Stimulated activated CD4-positive, alpha-beta T cell treated with anti-CD3 and anti-CD28 coated beads, Interleukin-4, amount 100 ng/mL, for 48 hours (primary cell): ENCODE results near the gene SLC5A12.

Experiments
- DNase-seq, 2 donors: peaks; one replicate each; pipeline ENCODE4 v3.0.0-alpha.2; 2020; ENCODE audit warnings: low read depth in 2 of 2

The SLC5A12 gene, protein sequence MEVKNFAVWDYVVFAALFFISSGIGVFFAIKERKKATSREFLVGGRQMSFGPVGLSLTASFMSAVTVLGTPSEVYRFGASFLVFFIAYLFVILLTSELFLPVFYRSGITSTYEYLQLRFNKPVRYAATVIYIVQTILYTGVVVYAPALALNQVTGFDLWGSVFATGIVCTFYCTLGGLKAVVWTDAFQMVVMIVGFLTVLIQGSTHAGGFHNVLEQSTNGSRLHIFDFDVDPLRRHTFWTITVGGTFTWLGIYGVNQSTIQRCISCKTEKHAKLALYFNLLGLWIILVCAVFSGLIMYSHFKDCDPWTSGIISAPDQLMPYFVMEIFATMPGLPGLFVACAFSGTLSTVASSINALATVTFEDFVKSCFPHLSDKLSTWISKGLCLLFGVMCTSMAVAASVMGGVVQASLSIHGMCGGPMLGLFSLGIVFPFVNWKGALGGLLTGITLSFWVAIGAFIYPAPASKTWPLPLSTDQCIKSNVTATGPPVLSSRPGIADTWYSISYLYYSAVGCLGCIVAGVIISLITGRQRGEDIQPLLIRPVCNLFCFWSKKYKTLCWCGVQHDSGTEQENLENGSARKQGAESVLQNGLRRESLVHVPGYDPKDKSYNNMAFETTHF

DNA sequence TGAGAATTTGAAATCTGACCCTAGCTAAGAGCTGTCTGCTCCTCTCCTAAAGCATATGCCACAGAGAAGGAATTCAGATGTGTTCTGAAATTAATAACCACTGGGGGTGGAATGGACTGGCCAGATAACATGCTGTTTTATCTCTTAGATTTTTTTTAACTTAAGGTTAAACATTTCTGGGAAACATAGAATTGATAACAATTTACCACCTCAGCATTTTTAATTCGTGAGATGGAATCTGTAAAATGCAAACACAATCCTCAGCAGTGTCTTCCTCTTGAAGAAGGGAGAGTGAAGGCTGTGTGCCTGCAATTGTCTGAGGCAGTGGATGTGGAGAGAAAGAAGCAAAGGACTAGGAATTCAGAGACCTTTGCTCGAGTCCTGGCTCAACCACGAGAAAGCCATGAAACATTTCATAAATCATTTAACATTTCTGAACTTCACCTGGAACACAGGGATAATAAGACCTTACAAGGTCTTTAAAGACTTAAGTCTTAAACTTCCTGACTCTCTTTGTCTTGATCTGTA is at the start of gene SLC5A12:
SLC5A12 (minus strand) TSS at position 113 of the 528 bp plus-strand sequence. CDS start 346 bp downstream, outside the sequence.
- no peak for DNase-seq

DNA sequence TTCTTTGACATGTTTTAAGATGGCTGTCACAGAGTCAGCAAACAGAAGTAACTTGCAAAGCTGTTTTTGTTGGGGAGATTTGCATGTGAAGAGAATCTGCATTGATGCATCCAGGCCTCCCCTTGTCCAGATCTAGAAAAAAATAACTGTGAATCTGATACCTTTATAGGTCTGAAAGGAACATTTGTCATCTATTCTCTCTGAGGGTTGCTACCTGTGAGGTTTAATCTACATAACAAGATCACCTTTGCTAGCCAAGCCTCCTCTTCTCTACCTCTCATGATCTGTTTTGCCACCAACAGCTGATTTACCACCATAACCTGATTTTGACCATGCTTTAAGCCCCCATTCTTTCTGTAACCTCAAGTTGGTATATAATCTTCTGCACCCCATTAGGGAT is 47.2 kb upstream of the SLC5A12 start:
- DNase-seq = no peak

DNA sequence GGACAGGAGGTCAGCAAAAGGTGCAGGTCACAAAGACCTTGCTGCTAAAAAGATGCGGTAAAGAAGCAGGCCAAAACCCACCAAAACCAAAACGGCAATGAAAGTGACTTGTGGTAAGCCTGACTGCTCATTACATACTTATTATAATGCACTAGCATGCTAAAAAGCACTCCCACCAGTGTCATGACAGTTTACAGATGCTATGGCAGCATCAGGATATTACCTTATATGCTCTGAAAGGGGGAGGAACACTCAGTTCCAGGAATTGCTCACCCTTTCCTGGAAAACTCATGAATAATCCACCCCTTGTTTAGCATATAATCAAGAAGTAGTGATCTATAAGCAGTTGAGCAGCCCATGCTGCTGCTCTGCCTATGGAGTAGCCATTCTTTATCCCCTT is 45.2 kb upstream of the SLC5A12 start:
- DNase-seq = no peak

DNA sequence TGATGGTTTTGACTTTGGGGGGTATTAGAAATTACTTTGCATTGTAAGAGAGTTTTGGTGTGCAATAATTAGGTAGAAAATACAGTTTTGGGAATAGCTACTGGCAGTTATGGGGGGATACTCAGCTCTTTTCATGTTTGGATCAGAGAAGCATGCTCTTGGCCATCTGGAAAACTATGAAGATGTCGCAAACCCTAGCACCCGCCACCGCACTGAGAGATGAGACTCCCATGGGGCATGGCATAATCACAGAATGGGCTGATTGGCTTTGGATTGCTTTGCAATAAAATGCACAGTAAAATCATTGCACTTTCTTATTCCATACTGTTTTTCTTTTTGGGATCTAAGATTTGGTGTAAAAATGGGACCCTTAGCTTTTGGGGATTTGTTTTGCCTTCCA is 43.5 kb upstream of the SLC5A12 start:
- DNase-seq = no peak

DNA sequence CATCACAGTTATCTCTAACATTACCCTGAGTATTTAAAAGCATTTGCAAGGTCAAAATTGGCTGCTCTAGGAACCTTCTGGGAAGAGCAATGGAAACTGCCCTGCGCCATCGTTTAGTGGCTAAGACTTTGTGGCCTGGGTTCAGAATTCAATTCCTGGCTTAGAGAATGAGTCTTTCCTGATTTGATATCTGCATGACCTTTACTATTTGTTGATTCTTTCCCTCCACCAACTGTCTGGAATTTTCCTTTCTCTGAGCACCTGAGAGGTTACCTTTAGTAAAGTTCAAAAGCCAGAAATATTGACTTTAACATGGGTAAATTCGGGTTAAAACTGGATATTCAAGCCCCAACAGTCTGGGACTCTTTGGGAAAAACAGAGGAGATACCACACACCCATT is 43.0 kb upstream of the SLC5A12 start:
- no peak for DNase-seq

DNA sequence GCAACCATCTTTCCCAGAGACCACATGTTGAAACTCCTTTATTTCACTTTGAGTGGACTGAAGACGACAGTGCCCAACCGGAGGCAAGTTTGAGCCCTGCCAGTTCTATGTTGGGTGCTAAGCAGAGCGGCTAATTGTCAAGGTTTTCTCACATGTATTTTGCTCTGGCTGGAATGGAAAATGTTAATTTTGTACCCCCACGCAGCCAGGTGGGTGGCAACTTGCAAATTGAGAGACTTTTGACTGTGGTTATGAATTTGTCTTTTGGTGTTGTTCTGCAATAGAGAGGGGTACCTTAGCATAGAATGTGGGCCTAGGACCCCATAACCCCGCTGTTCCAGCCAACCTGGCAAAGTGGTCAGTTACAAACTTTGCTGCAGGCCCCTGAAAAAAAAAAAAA is 42.5 kb upstream of the SLC5A12 start:
- no peak for DNase-seq

DNA sequence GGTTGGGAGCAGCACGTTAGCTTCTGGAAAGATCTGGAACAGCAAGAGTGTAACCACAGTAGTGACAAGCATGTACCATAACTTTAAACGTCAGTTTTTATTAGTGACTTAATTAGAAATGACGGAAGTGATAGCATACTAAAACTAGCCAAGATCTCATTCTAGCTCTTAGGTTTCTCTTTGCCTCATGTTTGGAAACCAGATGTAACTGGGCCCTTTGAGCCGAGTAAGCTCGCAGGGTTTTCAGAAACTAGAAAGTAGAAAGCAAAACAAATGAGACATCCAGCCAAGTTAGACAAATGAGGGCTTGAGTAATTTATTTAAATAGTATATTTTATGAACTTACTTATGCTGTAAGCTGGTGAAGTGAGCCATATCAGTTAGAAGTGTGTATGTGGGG is 40.2 kb upstream of the SLC5A12 start:
- DNase-seq = no peak

DNA sequence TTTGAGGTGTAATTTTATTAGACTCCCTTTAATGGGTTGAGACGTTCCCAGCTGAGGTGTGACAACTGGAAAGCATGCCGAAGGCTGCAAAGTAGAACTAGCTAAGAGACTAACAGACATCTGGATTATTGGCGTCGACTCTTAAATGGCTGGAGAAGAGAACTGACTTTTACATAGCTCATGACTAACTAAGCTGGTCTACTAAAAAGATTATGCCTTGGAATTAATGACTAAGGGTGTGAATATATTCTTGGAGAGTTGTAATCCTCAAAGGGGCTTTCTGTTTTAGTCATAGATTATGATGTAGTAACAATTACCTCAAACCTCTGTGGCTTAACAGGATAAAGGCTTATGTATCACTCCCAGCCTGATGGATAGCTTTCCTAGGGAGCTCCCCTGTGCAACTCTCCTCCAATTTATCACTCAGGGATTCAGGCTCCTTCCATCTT is 39.5 kb upstream of the SLC5A12 start:
- DNase-seq = no peak

DNA sequence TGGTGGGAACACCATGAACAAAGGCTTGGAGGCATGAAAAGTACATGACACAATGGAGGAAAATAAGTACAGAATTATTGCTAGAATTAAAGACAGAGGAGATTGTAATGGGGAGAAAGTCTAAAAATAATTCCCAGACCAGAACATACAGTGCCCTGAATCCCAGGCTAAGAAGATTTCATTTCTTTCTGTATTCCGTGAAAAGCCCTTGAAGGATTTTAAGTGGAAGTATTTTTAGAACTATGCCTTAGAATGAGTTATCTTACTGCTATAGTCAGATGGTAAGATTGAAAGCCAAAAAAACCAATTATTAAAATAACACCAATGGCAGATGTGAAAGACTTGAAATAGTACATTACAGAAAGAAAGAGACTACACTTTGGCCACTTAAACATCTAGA is 36.1 kb upstream of the SLC5A12 start:
- DNase-seq = no peak

DNA sequence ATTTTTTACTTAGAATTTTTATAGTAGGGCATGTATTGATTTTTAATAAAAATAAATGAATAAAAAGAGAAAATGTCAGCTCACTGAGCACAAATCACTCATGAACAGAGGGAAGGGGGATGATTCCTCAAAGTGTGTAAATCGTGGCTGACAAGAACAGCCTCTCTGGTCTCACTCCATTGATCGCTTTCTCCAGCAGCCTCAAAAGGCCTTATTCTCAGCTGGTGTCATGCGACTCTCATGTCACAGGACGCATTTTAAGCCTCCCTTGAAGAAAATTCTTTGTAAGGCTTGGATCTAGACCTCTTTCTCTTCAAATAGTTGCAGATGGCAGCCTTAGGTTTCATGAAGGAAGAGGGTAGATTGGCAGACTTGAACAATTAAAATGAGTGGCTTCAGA is 33.9 kb upstream of the SLC5A12 start:
- DNase-seq = no peak

DNA sequence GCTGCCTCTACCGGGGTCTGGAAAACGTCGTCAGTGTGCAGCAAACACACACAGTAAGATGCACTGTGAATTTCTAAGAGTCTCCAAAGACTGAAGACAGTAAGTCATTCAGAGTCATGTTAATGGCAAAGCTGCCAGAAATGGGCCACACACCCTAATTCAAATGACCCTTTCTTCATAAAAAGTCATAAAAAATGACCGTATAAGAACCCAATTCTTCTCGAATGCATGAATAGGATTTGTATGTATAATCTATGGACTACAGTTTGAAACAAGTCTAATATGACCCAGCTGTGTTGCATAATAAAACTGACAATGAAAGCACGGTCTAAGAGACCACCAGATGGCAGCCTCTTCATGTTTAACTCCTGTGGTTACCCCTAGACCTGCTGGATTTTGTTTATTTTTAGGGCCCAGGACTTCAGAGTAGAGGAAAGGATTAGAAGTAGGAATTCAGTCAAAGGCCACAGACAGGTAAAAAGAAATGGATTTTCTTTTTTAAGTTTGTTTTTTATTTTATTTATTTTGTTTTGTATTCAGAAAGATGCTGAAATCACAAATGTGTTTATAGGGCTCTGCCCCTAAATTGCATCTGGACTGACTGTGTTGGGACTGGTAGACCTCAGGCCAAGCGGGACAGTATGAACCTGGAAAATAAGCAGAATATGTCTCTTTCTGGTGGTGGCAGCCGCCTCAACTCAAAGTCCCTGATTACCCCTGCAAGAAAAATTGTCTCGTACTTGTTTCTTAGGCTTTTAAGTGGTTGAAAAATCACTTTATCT is 32.1 kb upstream of the SLC5A12 start:
- no peak for DNase-seq

DNA sequence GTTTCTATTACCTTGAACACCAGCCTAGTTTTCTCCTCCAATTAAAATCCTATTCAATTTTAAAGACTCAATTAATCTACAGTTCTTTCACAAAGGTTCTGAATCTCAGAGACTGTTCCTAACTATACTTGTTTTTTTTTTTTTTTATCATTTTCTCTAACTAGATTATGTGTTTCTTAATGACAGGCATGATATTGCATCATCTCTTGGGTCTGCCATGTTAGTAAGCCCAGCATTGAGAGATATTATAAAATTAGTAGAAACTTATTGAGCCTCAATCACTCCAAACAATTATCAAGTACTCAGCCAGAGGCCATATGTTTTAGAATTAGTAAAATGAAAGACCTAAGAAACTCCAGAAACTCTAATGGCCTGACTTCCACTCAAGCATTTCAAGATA is 28.1 kb upstream of the SLC5A12 start:
- DNase-seq = no peak

DNA sequence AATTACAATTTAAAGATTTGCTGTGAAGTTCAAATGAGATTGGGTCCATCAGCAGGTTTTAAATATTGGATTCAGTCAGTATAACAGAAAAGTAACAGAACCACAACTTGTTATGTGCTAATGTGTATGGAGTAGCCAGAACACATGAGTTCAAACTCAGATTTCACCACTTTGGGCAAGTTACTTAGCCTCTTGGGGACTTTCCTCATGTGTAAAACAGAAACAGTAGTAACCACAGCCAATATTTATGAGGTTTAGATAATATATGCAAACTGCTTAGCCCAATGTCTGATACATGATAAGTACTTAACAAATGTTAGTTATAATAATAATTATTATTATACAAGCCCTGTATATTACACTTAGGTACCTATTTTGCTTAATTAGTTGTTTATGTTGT is 21.8 kb upstream of the SLC5A12 start:
- no peak for DNase-seq

DNA sequence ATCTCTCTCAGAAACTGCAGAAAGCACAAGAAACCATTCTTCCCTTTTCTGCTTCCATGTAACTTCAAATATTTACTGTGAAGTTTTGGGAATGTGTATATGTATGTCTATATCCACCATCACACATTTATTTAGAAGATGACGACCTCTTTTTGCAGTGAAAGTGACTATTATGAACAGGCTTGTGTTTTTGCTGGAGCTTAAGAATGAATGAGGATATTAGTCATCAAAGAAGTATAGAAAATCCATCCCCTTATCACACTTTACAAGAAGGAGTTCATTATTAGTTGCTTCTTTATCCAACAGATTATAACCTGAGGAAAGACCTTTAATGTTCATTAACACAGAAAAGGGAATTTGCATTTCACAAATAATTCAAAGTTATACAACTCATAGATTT is 21.1 kb upstream of the SLC5A12 start:
- DNase-seq = no peak

DNA sequence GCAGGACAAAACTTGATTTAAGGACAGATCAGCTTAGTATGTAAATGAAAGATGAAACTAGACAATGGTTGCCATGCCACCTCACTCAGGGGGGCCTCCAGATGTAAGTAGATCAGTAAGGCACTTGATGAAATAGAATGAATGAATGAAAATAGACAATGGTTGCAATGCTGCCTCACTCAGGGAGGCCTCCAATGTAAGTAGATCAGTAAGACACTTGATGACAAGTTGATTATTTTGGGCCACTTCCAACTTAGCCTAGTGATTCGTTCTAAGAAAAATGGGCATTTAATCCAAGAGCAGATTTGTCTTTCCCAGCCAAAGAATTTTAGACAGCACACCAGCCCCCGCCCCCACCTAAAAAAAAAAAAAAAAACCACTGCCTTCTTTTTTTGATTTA is 19.2 kb upstream of the SLC5A12 start:
- no peak for DNase-seq

DNA sequence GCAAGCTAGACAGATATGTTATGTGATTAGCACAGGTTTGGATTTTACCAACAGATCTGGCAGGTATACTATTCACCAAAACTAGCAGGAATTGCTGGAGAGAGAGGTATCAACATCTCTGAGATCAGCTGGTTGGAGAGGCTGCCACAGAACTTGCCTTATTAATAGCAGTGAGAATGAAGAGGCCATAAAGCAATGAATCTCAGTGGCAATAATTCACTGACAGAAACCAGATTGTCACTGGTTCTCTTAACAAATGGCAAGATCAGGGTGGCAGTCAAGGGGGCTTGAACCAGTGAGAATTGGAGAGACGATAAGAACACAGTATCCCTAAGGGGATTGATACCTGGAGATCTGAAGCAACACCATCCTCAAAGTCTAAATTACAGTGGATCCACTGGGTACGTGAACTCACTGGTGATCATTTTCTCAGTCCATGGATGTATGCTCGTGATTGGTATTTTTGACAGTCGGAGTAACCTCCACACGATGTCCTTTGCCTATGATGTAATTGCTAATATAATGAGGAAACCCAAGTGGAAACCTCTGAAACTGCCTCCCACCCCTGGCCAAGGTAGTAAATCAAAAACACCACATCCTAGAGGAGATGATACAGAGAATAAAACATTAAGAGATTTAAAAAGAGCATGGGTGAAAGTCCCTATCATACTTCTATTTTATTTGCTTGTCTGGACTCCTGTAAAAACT is 17.7 kb upstream of the SLC5A12 start:
- DNase-seq = no peak

DNA sequence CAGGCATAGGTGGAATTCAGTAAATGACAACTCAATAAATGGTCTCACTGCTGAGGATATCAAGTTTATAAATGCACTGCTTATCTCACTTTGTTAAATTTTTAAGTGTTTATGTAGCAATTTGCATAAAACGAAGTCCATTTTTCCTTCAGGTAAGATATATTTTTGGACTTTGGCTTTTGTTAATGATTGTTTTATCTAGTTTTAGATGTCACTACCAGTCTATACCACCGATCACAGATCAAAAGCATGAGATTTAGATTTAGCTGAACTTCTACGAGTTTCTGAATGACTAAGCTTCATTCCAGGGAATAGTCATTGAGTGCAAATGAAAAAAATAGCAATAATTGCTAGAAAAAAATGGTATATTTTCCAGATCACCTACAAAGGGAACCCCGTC is 12.8 kb upstream of the SLC5A12 start:
- DNase-seq = no peak

DNA sequence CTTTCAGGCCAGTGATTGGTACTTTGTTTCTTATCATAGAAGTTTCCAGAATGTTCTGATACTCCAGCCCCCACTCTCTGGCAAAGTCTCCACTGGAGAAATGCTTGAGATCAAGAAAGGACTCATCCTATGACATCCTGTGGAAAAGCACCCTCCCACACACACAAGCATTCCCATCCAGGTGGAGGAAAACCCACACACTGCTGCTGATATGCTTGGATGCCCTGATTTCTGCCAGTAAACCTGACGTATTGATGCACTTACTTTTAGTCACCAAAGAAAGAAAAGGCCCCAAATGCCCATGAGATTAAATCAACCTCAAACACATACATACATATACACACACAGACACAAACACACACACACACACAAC is 9.2 kb upstream of the SLC5A12 start:
- no peak for DNase-seq

DNA sequence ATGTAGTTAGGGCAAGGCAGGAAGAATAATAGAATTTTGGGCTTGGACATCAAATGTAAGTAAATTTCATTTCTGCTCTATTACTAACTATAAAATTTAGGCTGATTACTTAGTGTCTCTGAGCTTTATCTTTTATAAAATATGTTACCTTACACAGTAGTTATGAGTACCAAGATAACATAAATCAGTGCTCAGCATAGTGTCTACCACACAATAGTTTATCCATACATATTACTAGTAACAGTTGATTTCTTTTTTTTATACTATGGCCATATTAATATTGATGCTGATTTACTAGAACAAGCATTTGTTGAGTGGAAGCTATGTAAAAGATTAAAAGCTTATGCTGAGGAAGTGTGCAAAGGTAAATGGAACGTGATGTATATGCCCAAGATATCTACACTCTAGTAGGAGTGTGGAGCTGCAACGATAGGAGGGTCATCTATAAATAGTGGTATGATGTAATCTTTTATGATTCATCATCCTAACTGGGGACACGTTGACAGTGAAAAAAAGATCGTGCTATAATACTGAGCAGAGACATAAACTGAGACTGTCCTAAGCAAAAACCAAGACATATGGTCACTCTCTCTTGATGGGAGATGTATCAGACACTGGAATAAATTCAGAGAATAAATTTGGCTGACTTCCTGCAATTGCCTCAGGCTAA is 8.7 kb upstream of the SLC5A12 start:
- no peak for DNase-seq

DNA sequence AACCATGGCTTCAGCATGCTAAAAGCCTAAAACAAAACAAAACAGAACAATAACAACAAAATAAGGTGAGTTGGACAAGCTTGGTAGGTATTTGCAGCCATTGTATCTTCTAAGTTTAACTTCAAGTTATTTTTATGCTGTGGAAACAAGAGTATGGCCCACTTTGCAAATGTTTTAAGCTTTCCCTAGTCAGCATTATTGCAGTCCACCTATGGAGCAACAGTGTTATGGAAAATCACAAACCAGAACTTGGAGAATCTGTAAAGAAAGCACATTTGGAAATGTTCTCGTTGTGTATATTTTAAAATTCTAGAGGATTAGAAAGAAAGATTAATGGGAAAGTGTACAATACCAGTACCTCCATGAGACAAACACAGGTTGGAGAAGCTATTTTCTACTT is 7.4 kb upstream of the SLC5A12 start:
- DNase-seq = no peak

DNA sequence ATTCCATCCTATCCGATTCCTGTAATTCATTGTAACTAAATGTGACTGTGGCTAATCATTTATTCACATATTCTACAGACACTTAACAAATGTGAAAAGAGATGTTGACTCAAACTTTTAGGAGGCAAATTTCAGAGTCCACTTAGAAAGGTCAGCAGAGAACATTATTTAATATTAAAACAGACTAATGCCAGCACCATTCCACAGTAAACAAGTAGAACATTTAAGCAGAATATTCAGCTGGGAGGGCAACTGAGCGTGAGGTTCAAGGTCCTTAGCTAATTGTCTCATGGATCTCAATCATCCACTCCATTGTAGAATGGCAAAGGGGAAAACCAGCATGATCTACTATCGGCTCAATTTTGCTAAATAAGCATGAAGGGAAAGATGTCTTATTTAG is 5.1 kb upstream of the SLC5A12 start:
- DNase-seq = no peak
